Ishikawa (cell line): Measurements from ENCODE around the gene CGREF1.

ENCODE experiments used
- CEBPB ChIP-seq: IDR thresholded peaks from 2 replicates; pipeline ENCODE4 v1.6.1; 2012
- CREB1 ChIP-seq: IDR thresholded peaks from 2 replicates; pipeline ENCODE4 v1.6.1; 2012; ENCODE audit warnings: low read depth
- EGR1 ChIP-seq: IDR thresholded peaks from 2 replicates; pipeline ENCODE4 v1.6.1; 2012
- EP300 ChIP-seq: IDR thresholded peaks from 2 replicates; pipeline ENCODE4 v1.6.1; 2012; ENCODE audit warnings: borderline replicate concordance
- FOXM1 ChIP-seq: IDR thresholded peaks from 2 replicates; pipeline ENCODE4 v1.6.1; 2012; ENCODE audit warnings: low read depth, borderline replicate concordance
- MAX ChIP-seq: IDR thresholded peaks from 2 replicates; pipeline ENCODE4 v1.6.1; 2012
- NFIC ChIP-seq: IDR thresholded peaks from 2 replicates; pipeline ENCODE4 v1.6.1; 2012
- RAD21 ChIP-seq: IDR thresholded peaks from 2 replicates; pipeline ENCODE4 v1.6.1; 2012; ENCODE audit warnings: low read depth
- REST ChIP-seq: IDR thresholded peaks from 2 replicates; pipeline ENCODE4 v1.6.1; 2012; ENCODE audit warnings: low read depth, mild to moderate bottlenecking
- TAF1 ChIP-seq: IDR thresholded peaks from 2 replicates; pipeline ENCODE4 v1.6.1; 2012; ENCODE audit warnings: low read depth, mild to moderate bottlenecking
- TCF12 ChIP-seq: IDR thresholded peaks from 2 replicates; pipeline ENCODE4 v1.6.1; 2012; ENCODE audit warnings: low read depth
- TEAD4 ChIP-seq: IDR thresholded peaks from 2 replicates; pipeline ENCODE4 v1.6.1; 2012
- USF1 ChIP-seq: IDR thresholded peaks from 2 replicates; pipeline ENCODE4 v1.6.1; 2012
- YY1 ChIP-seq: IDR thresholded peaks from 2 replicates; pipeline ENCODE4 v1.6.1; 2012; ENCODE audit warnings: low read depth
- ZBTB7A ChIP-seq: IDR thresholded peaks from 2 replicates; pipeline ENCODE4 v1.6.1; 2012; ENCODE audit warnings: low read depth

CGREF1 gene

GRCh38 chr2:27108221-27108620, 10.7 kb downstream of the CGREF1 start:
- TF ChIP-seq MAX (no peak), REST (no peak), TEAD4 (no peak), USF1 (no peak), YY1 (no peak), RAD21 (no peak), CREB1 (no peak), TCF12 (no peak), FOXM1 (no peak), EGR1 (no peak), NFIC (no peak), CEBPB (no peak), ZBTB7A (no peak), TAF1 (no peak), EP300 (no peak)

GRCh38 chr2:27105981-27106380, 12.9 kb downstream of the CGREF1 start:
- no peak for TF ChIP-seq ZBTB7A
- no peak for TF ChIP-seq CEBPB
- TF ChIP-seq EP300, result no peak
- TF ChIP-seq CREB1, result no peak
- TF ChIP-seq MAX, result no peak
- no peak for TF ChIP-seq NFIC
- no peak for TF ChIP-seq TEAD4
- no peak for TF ChIP-seq EGR1
- no peak for TF ChIP-seq REST
- no peak for TF ChIP-seq FOXM1
- TF ChIP-seq TCF12, result no peak
- no peak for TF ChIP-seq USF1
- TF ChIP-seq YY1, result no peak

- no peak for TF ChIP-seq FOXM1
- no peak for TF ChIP-seq CEBPB
- TF ChIP-seq TCF12, result no peak
- no peak for TF ChIP-seq ZBTB7A
- no peak for TF ChIP-seq EP300
- no peak for TF ChIP-seq CREB1
- no peak for TF ChIP-seq TEAD4
- no peak for TF ChIP-seq YY1
- no peak for TF ChIP-seq MAX
- TF ChIP-seq EGR1, result no peak
- TF ChIP-seq USF1, result no peak
- no peak for TF ChIP-seq RAD21
- TF ChIP-seq TAF1, result no peak
- no peak for TF ChIP-seq NFIC
- TF ChIP-seq REST, result no peak
Observed at GRCh38 chr2:27102329-27102728, 16.6 kb downstream of the CGREF1 start.

- TF ChIP-seq YY1, result no peak
- TF ChIP-seq CEBPB, result no peak
- no peak for TF ChIP-seq EP300
- TF ChIP-seq RAD21, result no peak
- TF ChIP-seq FOXM1, result no peak
- no peak for TF ChIP-seq EGR1
- no peak for TF ChIP-seq ZBTB7A
- no peak for TF ChIP-seq TEAD4
- no peak for TF ChIP-seq TCF12
- TF ChIP-seq TAF1, result no peak
- TF ChIP-seq MAX, result no peak
- no peak for TF ChIP-seq REST
- TF ChIP-seq CREB1, result no peak
- no peak for TF ChIP-seq USF1
- TF ChIP-seq NFIC, result no peak
Observed at GRCh38 chr2:27100036-27100435, 18.9 kb downstream of the CGREF1 start.
